Measurements from ENCODE around the gene FOXC1.
A peak's percentile ranks its signal among the peaks of the same experiment; 100 is the strongest.

Gene FOXC1

DNA sequence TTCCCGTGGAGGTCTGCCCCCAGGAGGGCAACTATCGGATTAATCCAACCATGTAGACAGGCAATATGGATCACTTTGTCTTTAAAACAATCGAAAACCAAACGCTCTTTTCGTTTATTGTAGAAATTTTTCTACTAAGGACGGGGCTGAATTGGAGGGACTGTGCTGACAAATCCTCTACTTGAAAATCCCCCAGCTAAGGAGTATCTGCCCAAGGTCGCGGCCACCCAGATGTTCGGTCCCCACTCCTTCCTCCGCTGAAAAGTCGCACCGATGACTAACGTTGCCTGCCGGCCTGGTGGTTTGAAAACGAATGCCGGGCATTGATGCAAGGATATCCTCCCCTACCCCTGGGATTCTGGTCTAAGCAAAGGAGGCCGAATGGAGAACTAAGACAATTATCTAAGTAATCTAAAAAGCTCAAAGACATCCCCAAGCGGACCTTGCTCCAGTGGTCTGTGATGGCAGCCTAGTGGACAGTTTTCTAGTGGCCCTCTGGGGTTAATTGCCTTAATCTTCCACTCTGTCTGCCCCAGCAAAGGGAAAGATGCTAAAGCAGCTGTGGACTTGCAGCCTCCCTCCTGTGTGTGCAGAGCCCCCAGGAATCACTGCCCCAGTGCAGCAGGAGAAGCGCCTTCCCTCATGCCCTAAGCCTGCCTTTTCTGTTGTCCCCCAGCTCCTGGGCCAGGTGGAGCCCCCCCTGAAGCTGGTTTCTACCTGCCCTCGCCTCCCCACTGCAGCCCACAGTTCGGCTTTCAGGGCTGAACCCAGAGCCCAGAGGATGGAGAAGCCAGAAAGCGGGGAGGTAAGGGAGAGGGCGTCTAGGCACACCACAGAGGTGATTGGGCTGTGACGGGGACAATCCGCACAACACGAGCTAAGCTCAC lies 3.6 kb upstream of the FOXC1 start:
- no peak overlapping the region for H3K27ac ChIP-seq
- no peak overlapping the region for H3K4me3 ChIP-seq (ENCODE audit: low read depth, low read length)
- no peak for DNase-seq
- TF ChIP-seq, protein P1, sequence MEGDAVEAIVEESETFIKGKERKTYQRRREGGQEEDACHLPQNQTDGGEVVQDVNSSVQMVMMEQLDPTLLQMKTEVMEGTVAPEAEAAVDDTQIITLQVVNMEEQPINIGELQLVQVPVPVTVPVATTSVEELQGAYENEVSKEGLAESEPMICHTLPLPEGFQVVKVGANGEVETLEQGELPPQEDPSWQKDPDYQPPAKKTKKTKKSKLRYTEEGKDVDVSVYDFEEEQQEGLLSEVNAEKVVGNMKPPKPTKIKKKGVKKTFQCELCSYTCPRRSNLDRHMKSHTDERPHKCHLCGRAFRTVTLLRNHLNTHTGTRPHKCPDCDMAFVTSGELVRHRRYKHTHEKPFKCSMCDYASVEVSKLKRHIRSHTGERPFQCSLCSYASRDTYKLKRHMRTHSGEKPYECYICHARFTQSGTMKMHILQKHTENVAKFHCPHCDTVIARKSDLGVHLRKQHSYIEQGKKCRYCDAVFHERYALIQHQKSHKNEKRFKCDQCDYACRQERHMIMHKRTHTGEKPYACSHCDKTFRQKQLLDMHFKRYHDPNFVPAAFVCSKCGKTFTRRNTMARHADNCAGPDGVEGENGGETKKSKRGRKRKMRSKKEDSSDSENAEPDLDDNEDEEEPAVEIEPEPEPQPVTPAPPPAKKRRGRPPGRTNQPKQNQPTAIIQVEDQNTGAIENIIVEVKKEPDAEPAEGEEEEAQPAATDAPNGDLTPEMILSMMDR (IDR thresholded peaks at IDR 0.05; ENCODE audit: low read depth, low read length), result no peak
- no peaks in the 10 kb centered on the region for H3K9me3 ChIP-seq (ENCODE audit: severe bottlenecking)
- H3K36me3 ChIP-seq, result no peaks in the 10 kb centered on the region
- H3K27me3 ChIP-seq (ENCODE audit: insufficient read depth, low read depth, severe bottlenecking), result peaks cover 84% of the 10 kb centered on the region

- Histone ChIP-seq H3K4me3 (ENCODE audit: low read depth, low read length) (no peak overlapping the region; the same call in 1 of the 2 replicates), H3K27me3 (ENCODE audit: insufficient read depth, low read depth, severe bottlenecking) (peaks cover 87% of the 10 kb centered on the region), H3K27ac (no peak overlapping the region)
Measured at GRCh38 chr6:1606780-1607515, 2.8 kb upstream of the FOXC1 start.

DNA sequence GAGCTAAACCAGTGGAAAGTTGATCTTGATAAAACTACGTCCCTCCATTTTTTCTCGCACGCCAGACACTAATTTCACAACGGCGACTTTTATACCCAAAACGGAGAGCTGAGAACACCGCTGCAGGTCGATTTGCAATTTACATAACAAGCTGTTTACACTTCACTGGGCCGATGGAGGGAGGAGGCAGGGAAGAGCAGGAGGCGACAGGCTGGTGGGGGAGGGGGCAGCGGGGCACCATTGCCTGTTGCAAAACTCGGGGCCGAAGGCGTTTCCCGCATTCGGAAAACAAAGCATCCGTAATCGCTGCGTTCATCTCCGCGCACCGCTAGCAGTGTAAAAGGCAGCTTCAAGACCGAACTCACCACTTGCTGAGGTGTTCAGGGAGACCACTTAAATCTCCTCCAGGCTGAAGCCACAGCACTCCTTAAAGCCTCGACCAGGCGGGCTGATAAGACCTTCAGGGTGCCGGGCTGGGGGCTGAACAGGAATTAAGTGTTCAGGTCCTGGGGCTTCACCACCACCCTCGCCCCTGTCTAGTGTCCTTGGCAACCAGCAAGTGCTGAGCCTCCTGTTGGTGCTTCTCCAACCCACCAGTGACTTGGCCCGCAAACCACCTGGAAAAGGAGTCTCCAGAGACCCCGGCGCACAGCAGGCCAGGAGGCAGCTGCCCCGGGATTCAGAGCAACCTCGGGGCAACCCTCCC lies 2.0 kb upstream of the FOXC1 start:
- TF ChIP-seq, protein P1 (IDR thresholded peaks at IDR 0.05; ENCODE audit: low read depth, low read length), result no peak
- Histone ChIP-seq H3K27ac (no peak overlapping the region), H3K36me3 (no peaks in the 10 kb centered on the region), H3K27me3 (ENCODE audit: insufficient read depth, low read depth, severe bottlenecking) (peaks cover 87% of the 10 kb centered on the region), H3K9me3 (ENCODE audit: severe bottlenecking) (no peaks in the 10 kb centered on the region), H3K4me3 (ENCODE audit: low read depth, low read length) (no peak overlapping the region; the same call in 1 of the 2 replicates)
- DNase-seq, result no peak

More at GRCh38 chr6:1606780-1607515, 2.8 kb upstream of the FOXC1 start:
- H3K36me3 ChIP-seq, result no peaks in the 10 kb centered on the region
- DNase-seq, result peak; percentile 18
- H3K9me3 ChIP-seq (ENCODE audit: severe bottlenecking), result no peaks in the 10 kb centered on the region
- TF ChIP-seq, protein P1 (IDR thresholded peaks at IDR 0.05; ENCODE audit: low read depth, low read length), result no peak

DNA sequence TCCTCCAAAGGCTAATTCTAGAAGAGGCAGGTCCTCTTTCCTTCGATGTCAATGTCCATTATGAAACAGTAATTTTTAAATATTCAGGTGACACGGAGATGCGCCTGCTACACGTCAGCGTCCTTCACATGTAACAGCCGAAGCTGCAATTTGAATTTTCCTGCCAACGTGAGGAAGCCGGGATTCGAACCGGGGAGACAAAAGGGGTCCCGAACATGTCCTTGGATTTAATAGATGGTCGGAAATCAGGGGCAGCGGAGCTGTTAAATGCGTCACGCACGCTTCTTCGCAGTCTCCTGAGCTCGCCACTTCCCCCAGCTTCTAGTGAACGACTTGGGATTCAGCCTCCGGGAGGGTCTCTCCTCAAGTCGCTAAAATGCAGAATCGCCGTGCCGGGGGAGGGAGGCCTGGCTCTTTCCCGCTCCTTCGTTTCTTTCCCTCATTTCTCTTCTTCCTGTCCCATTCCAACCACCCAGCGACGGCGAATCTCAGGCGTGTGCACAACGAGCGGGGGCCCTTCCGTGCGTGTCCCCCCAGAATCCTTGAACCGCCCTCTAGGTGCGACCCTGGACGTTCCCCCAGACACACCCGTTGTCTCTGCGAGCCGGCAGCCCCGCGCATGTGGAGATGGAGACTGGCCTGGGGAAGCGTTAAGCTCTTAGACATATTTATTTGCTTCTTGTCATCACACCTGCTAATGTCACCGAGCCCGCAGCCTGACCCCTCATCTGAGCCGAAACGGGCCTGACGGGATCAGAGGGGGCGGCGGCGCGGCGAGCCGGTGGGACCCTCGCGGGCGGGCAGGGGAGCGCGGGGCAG lies 1.3 kb upstream of the FOXC1 start:
- Histone ChIP-seq H3K36me3 (no peaks in the 10 kb centered on the region), H3K9me3 (ENCODE audit: severe bottlenecking) (no peaks in the 10 kb centered on the region), H3K27me3 (ENCODE audit: insufficient read depth, low read depth, severe bottlenecking) (peaks cover 87% of the 10 kb centered on the region), H3K27ac (no peak overlapping the region), H3K4me3 (ENCODE audit: low read depth, low read length) (peak overlapping the region; percentile 9; the same call in 1 of the 2 replicates)
- TF ChIP-seq, protein P1 (IDR thresholded peaks at IDR 0.05; ENCODE audit: low read depth, low read length), result no peak
- peak; percentile 31 for DNase-seq

DNA sequence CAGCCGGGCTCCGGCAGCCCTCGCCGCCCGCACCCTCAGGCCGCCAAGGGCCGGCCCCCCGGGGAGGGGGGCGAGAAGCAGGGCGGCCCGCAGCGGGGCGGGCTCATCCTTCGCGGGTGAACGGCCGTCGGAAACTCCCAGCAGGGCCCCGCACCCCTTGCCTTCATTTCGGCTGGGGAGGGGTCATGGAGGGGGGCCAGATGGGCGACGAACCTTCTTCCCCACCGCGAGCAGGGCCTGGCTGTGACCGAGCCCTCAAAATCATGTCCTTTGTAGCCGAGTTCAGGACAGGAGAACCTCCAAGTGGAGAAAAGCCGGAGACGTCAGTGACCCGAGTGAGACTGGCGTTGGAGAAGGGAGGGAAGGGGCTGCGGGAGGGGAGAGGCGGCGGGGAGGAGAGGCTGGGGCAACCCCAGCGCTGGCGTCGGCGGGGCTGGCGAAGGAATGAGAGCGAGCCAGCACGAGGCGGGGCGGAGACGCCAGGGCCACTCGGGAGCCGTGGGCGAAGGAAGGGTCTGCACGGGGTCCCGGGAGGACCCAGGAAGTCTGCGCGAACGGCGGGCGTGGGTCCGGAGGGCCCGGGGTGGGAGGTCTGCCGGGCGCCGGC lies 571 bp upstream of the FOXC1 start:
- TF ChIP-seq, protein P1 (IDR thresholded peaks at IDR 0.05; ENCODE audit: low read depth, low read length), result no peak
- peak overlapping the region; percentile 44 for H3K4me3 ChIP-seq (ENCODE audit: low read depth, low read length)
- no peak overlapping the region for H3K27ac ChIP-seq
- no peaks in the 10 kb centered on the region for H3K36me3 ChIP-seq
- H3K9me3 ChIP-seq (ENCODE audit: severe bottlenecking), result no peaks in the 10 kb centered on the region
- peaks cover 80% of the 10 kb centered on the region for H3K27me3 ChIP-seq (ENCODE audit: insufficient read depth, low read depth, severe bottlenecking)
- DNase-seq, result peak; percentile 46
